Peyer's patch (tissue), 4 donors: Measurements from ENCODE around the gene PTPRQ. TPM values are rescaled to one million over a fixed set of nuclear protein-coding genes. Genes with fewer than 3 reads are reported as not detected.

Experiments
- DNase-seq, 3 donors: peaks; one replicate each; pipeline ENCODE4 v3.0.0-alpha.2; 2017 to 2019
- H3K27ac ChIP-seq, 4 donors: fragments of 200-600 bp; sonication (generic); one replicate each; pipeline ENCODE4 v1.5.1; 2016 to 2019
- H3K27me3 ChIP-seq, 2 donors: fragments of 200-600 bp; sonication (generic); one replicate each; pipeline ENCODE4 v1.5.1; 2019
- H3K36me3 ChIP-seq, 3 donors: fragments of 200-600 bp; sonication (generic); one replicate each; pipeline ENCODE4 v1.5.1; 2016 to 2019
- H3K4me1 ChIP-seq, 4 donors: fragments of 200-600 bp; sonication (generic); one replicate each; pipeline ENCODE4 v1.5.1; 2016 to 2019
- H3K4me3 ChIP-seq, 4 donors: fragments of 200-600 bp; sonication (generic); 1 replicate in 3 of 4; 2 replicates in 1 of 4; pipeline ENCODE4 v1.5.1; 2016 to 2019; ENCODE audit warnings: mild to moderate bottlenecking in 1 of 4
- H3K9me3 ChIP-seq, 4 donors: fragments of 200-600 bp; sonication (generic); one replicate each; pipeline ENCODE4 v1.5.1; 2016 to 2019; ENCODE audit warnings: mild to moderate bottlenecking in 1 of 4
- POLR2A ChIP-seq, 2 donors: fragments of 450-650 bp; IDR thresholded peaks; one replicate each; pipeline ENCODE4 v1.5.1; 2017; ENCODE audit warnings: antibody characterized with exemption in 2 of 2, mild to moderate bottlenecking in 2 of 2, moderate library complexity in 2 of 2
- total RNA-seq, 4 donors: library from RNA; depleted of rRNA; stranded (reverse); fragments of >200 nt; gene quantifications; one replicate each; pipeline ENCODE4 v1.1.0, GENCODE V29; 2016
- TF ChIP-seq, protein P1 (sequence below), 6 experiments: fragments of 450-650 bp in 4 of 6; fragments of 200-600 bp in 2 of 6; sonication (generic) in 1 of 6; IDR thresholded peaks; one replicate each; pipeline ENCODE4 v1.5.1; 2017 to 2019; ENCODE audit warnings: antibody characterized with exemption in 6 of 6, mild to moderate bottlenecking in 3 of 6, moderate library complexity in 1 of 6

Gene PTPRQ
- under 1 TPM in 1 of 4 donors, not detected in 3; 0.13 TPM for total RNA-seq

- H3K4me3 ChIP-seq, result no peak within 1 kb of the TSS
- H3K27me3 ChIP-seq, result no peaks in the 10 kb centered on the region
- no peak within 1 kb of the TSS for H3K27ac ChIP-seq
- no peak for DNase-seq
- H3K9me3 ChIP-seq, result no peaks in the 10 kb centered on the region
- H3K4me1 ChIP-seq, result no peaks in the 10 kb centered on the region
- TF ChIP-seq, protein P1, sequence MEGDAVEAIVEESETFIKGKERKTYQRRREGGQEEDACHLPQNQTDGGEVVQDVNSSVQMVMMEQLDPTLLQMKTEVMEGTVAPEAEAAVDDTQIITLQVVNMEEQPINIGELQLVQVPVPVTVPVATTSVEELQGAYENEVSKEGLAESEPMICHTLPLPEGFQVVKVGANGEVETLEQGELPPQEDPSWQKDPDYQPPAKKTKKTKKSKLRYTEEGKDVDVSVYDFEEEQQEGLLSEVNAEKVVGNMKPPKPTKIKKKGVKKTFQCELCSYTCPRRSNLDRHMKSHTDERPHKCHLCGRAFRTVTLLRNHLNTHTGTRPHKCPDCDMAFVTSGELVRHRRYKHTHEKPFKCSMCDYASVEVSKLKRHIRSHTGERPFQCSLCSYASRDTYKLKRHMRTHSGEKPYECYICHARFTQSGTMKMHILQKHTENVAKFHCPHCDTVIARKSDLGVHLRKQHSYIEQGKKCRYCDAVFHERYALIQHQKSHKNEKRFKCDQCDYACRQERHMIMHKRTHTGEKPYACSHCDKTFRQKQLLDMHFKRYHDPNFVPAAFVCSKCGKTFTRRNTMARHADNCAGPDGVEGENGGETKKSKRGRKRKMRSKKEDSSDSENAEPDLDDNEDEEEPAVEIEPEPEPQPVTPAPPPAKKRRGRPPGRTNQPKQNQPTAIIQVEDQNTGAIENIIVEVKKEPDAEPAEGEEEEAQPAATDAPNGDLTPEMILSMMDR (IDR thresholded peaks at IDR 0.05), result no peak
- no peak for TF ChIP-seq POLR2A (IDR thresholded peaks at IDR 0.05)
- H3K36me3 ChIP-seq, result no peaks in the 10 kb centered on the region
Measured at GRCh38 chr12:80443974-80444666, at the start of gene PTPRQ. TSS of gene PTPRQ (plus strand) at chr12:80444235. CDS start at chr12:80444346, 111 bp downstream.

GRCh38 chr12:80400571-80400991, 43.5 kb upstream of the PTPRQ start:
- no peaks in the 10 kb centered on the region for H3K27me3 ChIP-seq
- H3K36me3 ChIP-seq, result no peaks in the 10 kb centered on the region
- TF ChIP-seq, protein P1 (IDR thresholded peaks at IDR 0.05), result no peak
- no peak for TF ChIP-seq POLR2A (IDR thresholded peaks at IDR 0.05)
- H3K4me3 ChIP-seq, result peak overlapping the region in 1 of 4 donors; percentile 6
- H3K27ac ChIP-seq, result no peak overlapping the region
- H3K4me1 ChIP-seq, result no peaks in the 10 kb centered on the region
- DNase-seq, result no peak
- H3K9me3 ChIP-seq, result no peaks in the 10 kb centered on the region

DNA sequence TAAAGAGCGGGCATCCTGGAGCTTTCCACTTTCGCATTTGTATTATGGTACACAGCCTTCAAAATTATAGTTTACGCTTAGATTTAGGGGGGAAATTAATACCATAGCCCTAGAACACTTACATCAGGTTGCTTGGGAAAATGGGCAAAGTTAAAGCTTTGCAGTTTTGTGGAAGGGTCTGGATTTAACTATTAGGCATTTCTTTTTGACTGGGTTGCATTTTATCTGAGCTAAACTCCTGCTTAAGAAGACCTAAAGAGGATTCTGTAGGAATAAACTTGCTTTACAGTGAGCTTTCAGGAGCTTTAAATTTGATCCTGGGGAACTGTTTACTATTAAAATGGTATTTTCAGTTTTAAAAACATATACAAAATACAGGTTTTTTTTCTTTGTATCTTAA, 42.8 kb upstream of the PTPRQ start:
- no peak for DNase-seq
- Histone ChIP-seq H3K36me3 (no peaks in the 10 kb centered on the region), H3K9me3 (no peaks in the 10 kb centered on the region), H3K27ac (no peak overlapping the region), H3K4me3 (no peak overlapping the region), H3K4me1 (no peaks in the 10 kb centered on the region), H3K27me3 (no peaks in the 10 kb centered on the region)
- TF ChIP-seq, protein P1 (IDR thresholded peaks at IDR 0.05), result no peak
- TF ChIP-seq POLR2A (IDR thresholded peaks at IDR 0.05), result no peak

DNA sequence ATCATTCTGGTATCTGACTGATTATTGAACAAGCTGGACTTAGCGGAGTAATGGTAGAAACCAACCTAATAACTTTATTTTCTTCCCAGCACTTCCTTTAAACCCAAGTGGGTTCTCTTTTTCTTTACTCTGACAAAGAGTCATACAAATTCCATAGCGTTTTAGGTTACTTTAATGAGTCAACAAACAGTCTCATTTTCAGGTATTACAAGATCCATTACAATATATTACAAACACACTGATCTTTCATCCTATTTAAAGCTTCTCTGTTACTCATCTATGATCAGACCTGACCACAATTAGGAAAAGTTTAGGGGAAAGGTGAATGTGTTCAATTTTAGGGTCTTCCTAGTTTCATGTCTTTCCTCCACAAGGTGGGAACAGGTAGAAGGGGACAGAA, 39.4 kb upstream of the PTPRQ start:
- no peak overlapping the region for H3K4me3 ChIP-seq
- no peaks in the 10 kb centered on the region for H3K9me3 ChIP-seq
- no peak for DNase-seq
- no peaks in the 10 kb centered on the region for H3K36me3 ChIP-seq
- no peaks in the 10 kb centered on the region for H3K4me1 ChIP-seq
- no peak overlapping the region for H3K27ac ChIP-seq
- no peaks in the 10 kb centered on the region for H3K27me3 ChIP-seq
- TF ChIP-seq, protein P1 (IDR thresholded peaks at IDR 0.05), result no peak
- TF ChIP-seq POLR2A (IDR thresholded peaks at IDR 0.05), result no peak

- no peak for DNase-seq
- H3K27me3 ChIP-seq, result no peaks in the 10 kb centered on the region
- TF ChIP-seq POLR2A (IDR thresholded peaks at IDR 0.05), result no peak
- TF ChIP-seq, protein P1 (IDR thresholded peaks at IDR 0.05), result no peak
- no peaks in the 10 kb centered on the region for H3K4me1 ChIP-seq
- no peaks in the 10 kb centered on the region for H3K36me3 ChIP-seq
- H3K4me3 ChIP-seq, result no peak overlapping the region
- H3K27ac ChIP-seq, result no peak overlapping the region
- H3K9me3 ChIP-seq, result no peaks in the 10 kb centered on the region
Measured at GRCh38 chr12:80406253-80406652, 37.8 kb upstream of the PTPRQ start.
